ENCODE data around the gene NBPF26. TPM values are rescaled to one million over a fixed set of nuclear protein-coding genes. Genes with fewer than 3 reads are reported as not detected.
"Not testable (repeated sequence)": the region's sequence is repeated elsewhere in the genome, so short reads cannot be mapped to it uniquely, and the experiment has no call there.

The NBPF26 gene
- 10 to 100 TPM in 1 of 2 donors, under 1 TPM in 1; 0.91 to 13.2 TPM for total RNA-seq
- long read RNA-seq, partial matches to known transcripts: 1 of 3 reads
- long read RNA-seq, other reads (novel, unspliced or antisense): 2 of 3 reads

- DNase-seq (peak; percentile 87), ATAC-seq (peak; percentile 89 to 98)
- intact Hi-C loops (cut with DNase I): not testable (repeated sequence)
Observed at GRCh38 chr1:120723715-120724402, at the start of gene NBPF26. NBPF26 (plus strand) TSS chr1:120723945.

DNA sequence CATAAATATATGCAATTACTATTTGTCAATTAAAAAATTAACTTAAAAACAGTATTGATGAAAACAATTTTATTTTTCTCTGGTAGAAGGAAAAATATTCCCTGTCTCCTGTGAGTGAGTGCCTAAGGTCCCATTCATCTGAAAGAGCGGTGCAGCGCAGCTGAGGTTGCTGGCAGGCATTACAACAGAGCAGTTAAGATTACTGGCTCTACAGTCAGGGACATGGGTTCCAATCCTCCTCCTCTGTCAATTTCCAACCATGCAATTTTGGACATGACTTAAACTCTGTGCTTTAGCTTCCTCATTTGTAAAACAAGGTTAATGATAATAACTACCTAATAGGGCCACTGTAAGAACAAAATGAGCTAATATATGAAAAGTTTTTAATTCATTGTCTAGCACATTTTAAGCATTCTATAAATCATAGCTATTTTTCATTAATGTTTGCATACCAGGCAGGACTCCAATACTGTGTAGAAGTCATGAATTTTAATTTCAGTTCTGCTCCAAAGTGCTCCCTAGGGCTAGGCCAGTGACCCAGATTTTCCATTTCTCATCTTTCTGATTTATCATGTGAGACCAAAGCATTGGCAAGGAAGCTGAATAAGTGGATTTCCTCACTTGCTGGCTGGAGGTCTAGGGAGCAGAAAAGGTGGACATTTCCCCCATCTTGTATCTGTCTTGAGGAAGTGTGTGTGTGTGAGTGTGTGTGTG, 43.5 kb upstream of the NBPF26 start:
- intact Hi-C loops (cut with DNase I); DNase-seq: not testable (repeated sequence)
- peak in 1 of 2 donors; percentile 44 for ATAC-seq

- DNase-seq; intact Hi-C loops (cut with DNase I); ATAC-seq: not testable (repeated sequence)
Observed at GRCh38 chr1:120680938-120681337, 42.8 kb upstream of the NBPF26 start.

- DNase-seq; intact Hi-C loops (cut with DNase I): not testable (repeated sequence)
- peak; percentile 82 to 84 for ATAC-seq
Observed at GRCh38 chr1:120684397-120684796, 39.3 kb upstream of the NBPF26 start.

GRCh38 chr1:120685622-120686021, 38.1 kb upstream of the NBPF26 start:
- ATAC-seq; DNase-seq; intact Hi-C loops (cut with DNase I): not testable (repeated sequence)

GRCh38 chr1:120687250-120687649, 36.5 kb upstream of the NBPF26 start:
- ATAC-seq; DNase-seq; intact Hi-C loops (cut with DNase I): not testable (repeated sequence)

DNA sequence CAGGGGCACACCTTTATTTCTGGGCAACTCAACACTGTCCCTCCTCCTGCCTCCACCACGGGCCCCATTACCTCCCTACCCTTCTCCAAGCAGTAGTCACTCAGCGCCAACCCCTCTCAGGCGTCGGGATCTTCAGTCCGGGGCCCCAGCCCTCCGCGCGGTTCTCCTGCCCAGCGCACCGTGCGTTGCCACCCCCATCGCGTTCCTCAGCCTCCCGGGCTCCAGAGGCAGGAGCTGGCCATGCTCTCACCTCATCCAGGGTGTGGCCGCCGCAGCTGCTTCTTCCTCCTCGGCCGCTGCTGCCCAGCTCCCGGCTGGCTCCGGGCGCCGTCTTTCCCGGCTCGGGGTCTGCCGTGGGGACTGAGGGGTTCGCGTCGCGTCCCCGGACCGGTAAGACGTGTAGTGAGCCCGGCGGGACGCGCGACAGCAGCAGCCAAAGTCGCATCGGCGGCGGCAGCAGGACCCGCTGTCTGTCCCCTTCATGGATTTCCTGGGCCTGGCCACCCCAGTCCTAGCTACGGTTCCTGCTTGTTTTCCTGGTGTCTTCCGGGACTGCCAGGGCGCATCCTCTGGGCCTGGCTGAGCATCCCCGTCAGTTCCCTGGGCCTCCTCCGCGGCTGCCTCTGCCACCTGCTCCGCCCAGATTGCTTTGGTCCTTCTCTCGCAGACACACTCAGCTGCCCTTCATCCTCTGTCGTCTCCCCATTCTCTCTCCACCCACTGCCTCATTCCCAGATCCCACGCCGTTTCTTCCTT, 22.8 kb upstream of the NBPF26 start:
- DNase-seq; intact Hi-C loops (cut with DNase I): not testable (repeated sequence)
- peak in 1 of 2 donors; percentile 87 for ATAC-seq

GRCh38 chr1:120723358-120723714, 409 bp upstream of the NBPF26 start:
- intact Hi-C loops (cut with DNase I); DNase-seq: not testable (repeated sequence)
- peak in 1 of 2 donors; percentile 38 for ATAC-seq

GRCh38 chr1:120724507-120724906, 762 bp downstream of the NBPF26 start:
- ATAC-seq; intact Hi-C loops (cut with DNase I): not testable (repeated sequence)
- DNase-seq: peak; percentile 21

- ATAC-seq; intact Hi-C loops (cut with DNase I); DNase-seq: not testable (repeated sequence)
Observed at GRCh38 chr1:120728811-120729210, 5.1 kb downstream of the NBPF26 start.

GRCh38 chr1:120769090-120769489, 45.3 kb downstream of the NBPF26 start:
- ATAC-seq; DNase-seq; intact Hi-C loops (cut with DNase I): not testable (repeated sequence)

DNA sequence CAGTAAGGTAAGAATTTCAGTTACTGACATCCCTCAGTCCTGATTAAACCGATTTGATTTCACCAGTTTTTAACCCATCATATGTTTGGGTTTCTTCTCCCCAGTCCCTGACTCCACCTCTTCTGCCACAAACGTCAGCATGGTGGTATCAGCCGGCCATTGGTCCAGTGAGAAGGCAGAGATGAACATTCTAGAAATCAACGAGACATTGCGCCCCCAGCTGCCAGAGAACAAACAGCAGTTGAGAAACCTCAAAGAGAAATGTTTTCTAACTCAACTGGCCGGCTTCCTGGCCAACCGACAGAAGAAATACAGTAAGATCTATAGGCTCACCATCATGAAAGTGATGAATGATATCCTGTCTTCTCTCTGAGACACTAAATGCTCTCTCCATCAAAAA, 81.7 kb downstream of the NBPF26 start:
- ATAC-seq; intact Hi-C loops (cut with DNase I): not testable (repeated sequence)
- peak; percentile 12 for DNase-seq

GRCh38 chr1:120811822-120812221, 88.1 kb downstream of the NBPF26 start:
- ATAC-seq; intact Hi-C loops (cut with DNase I): not testable (repeated sequence)
- DNase-seq: peak; percentile 46

DNA sequence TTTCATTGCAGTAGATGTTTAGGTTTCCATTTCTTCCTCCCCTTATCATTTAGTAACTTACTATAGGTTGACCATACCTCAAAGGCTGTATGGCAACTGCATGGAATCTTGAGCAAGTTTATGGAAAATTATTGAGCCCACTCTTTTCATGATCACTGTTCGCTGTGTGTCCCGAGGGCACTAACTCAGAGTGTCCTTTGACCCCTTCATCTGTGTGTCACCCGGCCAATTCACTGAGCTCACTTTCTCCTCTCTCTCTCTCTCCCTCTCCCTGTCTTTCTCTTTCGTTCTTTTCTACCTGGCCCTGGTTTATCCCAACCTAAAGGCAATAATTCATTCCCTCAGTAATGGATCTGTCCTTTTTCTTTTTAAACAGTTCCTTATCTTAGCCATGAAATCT, 101.3 kb downstream of the NBPF26 start:
- DNase-seq; intact Hi-C loops (cut with DNase I); ATAC-seq: not testable (repeated sequence)

GRCh38 chr1:120826623-120827022, 102.9 kb downstream of the NBPF26 start:
- intact Hi-C loops (cut with DNase I); ATAC-seq: not testable (repeated sequence)

DNA sequence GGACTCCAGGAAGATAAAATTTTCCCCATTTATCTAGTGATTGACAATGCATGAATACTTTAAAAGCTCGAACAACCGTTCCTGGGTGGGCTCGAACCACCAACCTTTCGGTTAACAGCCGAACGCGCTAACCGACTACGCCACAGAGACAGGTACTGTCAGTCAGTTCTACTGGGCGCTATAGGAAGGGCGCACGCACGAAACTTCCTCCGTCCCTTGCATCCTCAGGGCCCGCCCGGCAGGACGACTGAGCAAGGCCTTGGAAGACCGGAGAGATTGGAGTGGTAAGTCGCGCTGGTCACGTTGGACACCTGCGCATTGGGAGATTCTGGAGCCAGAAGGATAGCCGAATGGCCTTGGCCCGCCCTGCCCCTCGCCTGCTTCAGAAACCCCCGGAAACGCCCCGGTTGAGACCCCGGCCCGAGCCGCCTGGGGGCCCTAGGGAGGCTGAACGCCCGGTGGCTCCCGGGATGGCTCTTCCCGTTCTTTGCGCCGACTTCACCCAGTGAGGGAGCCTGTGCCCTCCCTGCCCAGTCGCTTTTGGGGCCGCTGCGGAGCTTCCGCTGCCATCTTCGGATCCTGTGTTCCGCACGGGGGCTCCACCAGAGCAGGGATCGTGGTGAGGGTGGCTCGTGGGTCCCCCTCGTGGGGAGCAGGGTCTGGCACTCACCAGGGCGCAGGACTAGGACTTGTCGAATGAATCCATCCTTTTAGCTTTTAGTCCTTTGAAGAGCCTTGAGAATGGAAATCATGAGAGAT, 120.6 kb downstream of the NBPF26 start:
- intact Hi-C loops (cut with DNase I); ATAC-seq: not testable (repeated sequence)
- DNase-seq: peak; percentile 72

More at GRCh38 chr1:120826623-120827022, 102.9 kb downstream of the NBPF26 start:
- DNase-seq: not testable (repeated sequence)

DNA sequence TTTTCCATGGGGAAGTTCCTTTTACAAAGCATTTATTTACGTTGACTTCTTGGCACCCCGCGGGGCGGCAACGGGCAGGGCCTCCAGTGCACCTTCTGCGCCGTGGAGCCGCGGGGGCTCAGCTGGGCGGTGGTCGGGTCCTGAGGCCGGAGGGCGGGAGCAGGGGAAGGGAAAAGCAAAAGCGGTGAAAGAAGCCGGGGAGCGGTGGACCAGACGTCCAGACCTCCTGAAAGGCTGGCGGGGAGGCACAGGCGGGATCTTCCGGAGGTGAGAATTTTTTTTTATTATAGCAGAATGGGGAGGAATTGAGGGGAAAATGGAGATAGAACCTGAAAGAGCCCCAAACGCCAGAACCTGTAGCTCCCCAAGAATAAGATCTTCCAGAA, 121.2 kb downstream of the NBPF26 start:
- intact Hi-C loops (cut with DNase I); DNase-seq: not testable (repeated sequence)

More for the DNA sequence above, 121.2 kb downstream of the NBPF26 start:
- ATAC-seq: not testable (repeated sequence)

Data from left cardiac atrium (tissue), 4 donors.